A673 (cell line): ENCODE data around the gene C12orf42. TPM values are rescaled to one million over a fixed set of nuclear protein-coding genes. Genes with fewer than 3 reads are reported as not detected.

Experiments used
- BruUV-seq: library from RNA; stranded (reverse); fragments of 400-500 nt; replicated peaks from 2 replicates; lab custom pipeline; 2021; lab: Mats Ljungman, UMichigan
- CTCF ChIA-PET: fragments of 300-600 bp; sonication (Branson Sonifier 250); formaldehyde crosslinking; loops from one replicate; lab custom pipeline; 2022; ENCODE audit warnings: antibody characterized with exemption; lab: Charles Lee
- POLR2A ChIA-PET: fragments of 300-600 bp; sonication (Branson Sonifier 250); formaldehyde crosslinking; loops from one replicate; lab custom pipeline; 2022; ENCODE audit warnings: antibody characterized with exemption; ENCODE audit not compliant: low non-redundant PET; lab: Charles Lee
- DNase-seq: peaks from one replicate; pipeline ENCODE4 v3.0.0-alpha.2; 2015; ENCODE audit warnings: low spot score
- H3K27ac ChIP-seq: fragments of 200-600 bp; sonication (generic); 2 replicates; pipeline ENCODE4 v1.5.1; 2016; ENCODE audit warnings: mixed run types, low read depth, mild to moderate bottlenecking, mixed read lengths, antibody characterized with exemption, low read length; ENCODE audit not compliant: poor library complexity, severe bottlenecking
- H3K27me3 ChIP-seq: fragments of 200-600 bp; sonication (generic); replicated peaks from 2 replicates; pipeline ENCODE4 v1.6.1; 2017; ENCODE audit warnings: mixed run types, low read depth, mild to moderate bottlenecking, mixed read lengths, antibody characterized with exemption, low read length; ENCODE audit not compliant: insufficient read depth, poor library complexity
- H3K36me3 ChIP-seq: fragments of 200-600 bp; sonication (generic); 2 replicates; pipeline ENCODE4 v1.6.1; 2016; ENCODE audit warnings: mixed run types, mild to moderate bottlenecking, mixed read lengths, antibody characterized with exemption, low read length; ENCODE audit not compliant: insufficient read depth, poor library complexity, severe bottlenecking
- H3K4me1 ChIP-seq: fragments of 200-600 bp; sonication (generic); 2 replicates; pipeline ENCODE4 v1.6.1; 2017; ENCODE audit warnings: mixed run types, mild to moderate bottlenecking, mixed read lengths, antibody characterized with exemption, low read length; ENCODE audit not compliant: insufficient read depth, poor library complexity, severe bottlenecking
- H3K4me3 ChIP-seq: fragments of 200-600 bp; sonication (generic); 2 replicates; pipeline ENCODE4 v1.5.1; 2016; ENCODE audit warnings: low read depth, mixed run types, mild to moderate bottlenecking, mixed read lengths, low read length; ENCODE audit not compliant: poor library complexity, severe bottlenecking
- H3K9me3 ChIP-seq: fragments of 200-600 bp; sonication (generic); 2 replicates; pipeline ENCODE4 v1.6.1; 2016; ENCODE audit warnings: mixed run types, low read depth, mild to moderate bottlenecking, mixed read lengths, antibody characterized with exemption, low read length; ENCODE audit not compliant: poor library complexity, severe bottlenecking
- CTCF ChIP-seq: fragments of 300-800, 200-600 bp; sonication (generic); conservative IDR thresholded peaks from 2 replicates; pipeline ENCODE4 v1.5.1; 2017; ENCODE audit warnings: low read depth, mild to moderate bottlenecking, antibody characterized with exemption, low read length, moderate library complexity, mixed read lengths
- EZH2 ChIP-seq: fragments of 200-600 bp; sonication (generic); IDR thresholded peaks from 2 replicates; pipeline ENCODE4 v1.6.1; 2017; ENCODE audit warnings: borderline replicate concordance, low read depth, mild to moderate bottlenecking, mixed read lengths, antibody characterized with exemption, low read length; ENCODE audit not compliant: poor library complexity, severe bottlenecking
- intact Hi-C: fragments of 100-400 bp; cut with micrococcal nuclease; formaldehyde crosslinking; loops from one replicate; pipeline ENCODE4 v1.10.0; 2022; ENCODE audit not compliant: unreplicated experiment
- total RNA-seq: library from RNA; stranded (reverse); gene quantifications from 2 replicates; pipeline ENCODE4 v1.2.3, GENCODE V29; 2021

The C12orf42 gene
- total RNA-seq, 1 experiment from 2014 or later = not detected

- ChIA-PET CTCF (no interaction called here), POLR2A (no interaction called here)
- Histone ChIP-seq H3K4me3 (no peak overlapping the region), H3K4me1 (no peaks in the 10 kb centered on the region), H3K27me3 (peaks cover 2% of the 10 kb centered on the region), H3K27ac (no peak overlapping the region), H3K36me3 (no peaks in the 10 kb centered on the region), H3K9me3 (no peaks in the 10 kb centered on the region)
- no peak for DNase-seq
- intact Hi-C loops = no loop called here
- BruUV-seq = no TSS peak
- TF ChIP-seq EZH2 (no peak), CTCF (no peak)
Measured at GRCh38 chr12:103273645-103274044, 222.1 kb downstream of the C12orf42 start.

- BruUV-seq = no TSS peak
- Histone ChIP-seq H3K4me1 (no peaks in the 10 kb centered on the region), H3K36me3 (no peaks in the 10 kb centered on the region), H3K27me3 (peaks cover 2% of the 10 kb centered on the region), H3K4me3 (no peak overlapping the region), H3K27ac (no peak overlapping the region), H3K9me3 (no peaks in the 10 kb centered on the region)
- DNase-seq = no peak
- ChIA-PET POLR2A (no interaction called here), CTCF (no interaction called here)
- TF ChIP-seq EZH2 = no peak
- no peak for TF ChIP-seq CTCF
- intact Hi-C loops = no loop called here
Measured at GRCh38 chr12:103272949-103273348, 222.8 kb downstream of the C12orf42 start.

- no peak overlapping the region for H3K27ac ChIP-seq
- no TSS peak for BruUV-seq
- CTCF ChIA-PET = no interaction called here
- no peak overlapping the region for H3K4me3 ChIP-seq
- peaks cover 9% of the 10 kb centered on the region for H3K27me3 ChIP-seq
- intact Hi-C loops = no loop called here
- TF ChIP-seq CTCF = no peak
- no peak for TF ChIP-seq EZH2
- no peaks in the 10 kb centered on the region for H3K9me3 ChIP-seq
- POLR2A ChIA-PET = no interaction called here
- no peak for DNase-seq
- H3K4me1 ChIP-seq = no peaks in the 10 kb centered on the region
- H3K36me3 ChIP-seq = no peaks in the 10 kb centered on the region
Measured at GRCh38 chr12:103269946-103270345, 225.8 kb downstream of the C12orf42 start.
